HCT116 (cell line): ENCODE results near the gene SHKBP1. TPM values are rescaled to one million over a fixed set of nuclear protein-coding genes. Genes with fewer than 3 reads are reported as not detected.

Experiments used
- ATAC-seq: fragments of 200-7000 bp; cut with Tn5 transposase; 2 replicates; pipeline ENCODE4 v1.9.1; 2020; ENCODE audit warnings: mild to moderate bottlenecking, moderate library complexity
- BruUV-seq: library from RNA; stranded (reverse); fragments of 400-500 nt; replicated peaks from 2 replicates; lab custom pipeline; 2021; lab: Mats Ljungman, UMichigan
- CTCF ChIA-PET: fragments of 300-600 bp; sonication (Branson Sonifier 250); formaldehyde crosslinking; loops from one replicate; lab custom pipeline; 2021; ENCODE audit warnings: antibody characterized with exemption; lab: Charles Lee
- POLR2A ChIA-PET: fragments of 300-600, 350-600 bp; sonication (Branson Sonifier 250); formaldehyde crosslinking; loops from one replicate; lab custom pipeline; 2021; ENCODE audit warnings: antibody characterized with exemption; lab: Charles Lee
- RAD21 ChIA-PET, 2 experiments: fragments of 300-600 bp; sonication (Branson Sonifier 250); formaldehyde crosslinking; loops; one replicate each; lab custom pipeline; 2023; ENCODE audit warnings: low total read pairs in 2 of 2; ENCODE audit not compliant: uncharacterized antibody in 2 of 2, unreplicated experiment in 2 of 2, low non-redundant PET in 1 of 2; lab: Charles Lee
- DNase-seq: peaks from one replicate; pipeline ENCODE4 v3.0.0-alpha.2; 2010; ENCODE audit warnings: low read depth, low spot score
- H2AFZ ChIP-seq: fragments of 200-600 bp; shearing (Covaris generic), sonication (generic); 2 replicates; pipeline ENCODE4 v1.6.1; 2017; ENCODE audit warnings: low read depth, mixed run types, mixed read lengths, antibody characterized with exemption, low read length; ENCODE audit not compliant: poor library complexity, severe bottlenecking
- H3K27ac ChIP-seq: 2 replicates; pipeline ENCODE4 v1.5.1; 2012; ENCODE audit warnings: low read depth, low read length
- H3K27me3 ChIP-seq: fragments of 200-600 bp; sonication (generic); 2 replicates; pipeline ENCODE4 v1.6.1; 2016; ENCODE audit warnings: mixed run types, low read length, mixed read lengths; ENCODE audit not compliant: insufficient read depth
- H3K36me3 ChIP-seq, 2 experiments: fragments of 200-500 bp in 1 of 2; fragments of 200-600 bp in 1 of 2; sonication (Bioruptor generic) in 1 of 2; sonication (generic) in 1 of 2; 2 replicates each; pipeline versions ENCODE4 v1.5.1 to v1.6.1; 2014 to 2016; ENCODE audit warnings: low read length in 2 of 2, inconsistent platforms in 1 of 2, mixed read lengths in 1 of 2, mixed run types in 1 of 2; ENCODE audit not compliant: insufficient read depth in 2 of 2, control insufficient read depth in 1 of 2
- H3K4me1 ChIP-seq, 2 experiments: fragments of 200-600 bp in 1 of 2; sonication (generic) in 1 of 2; 2 replicates each; pipeline versions ENCODE4 v1.5.1 to v1.6.1; 2012 to 2017; ENCODE audit warnings: low read length in 2 of 2, inconsistent platforms in 1 of 2, mild to moderate bottlenecking in 1 of 2, mixed read lengths in 1 of 2, mixed run types in 1 of 2, moderate library complexity in 1 of 2; ENCODE audit not compliant: insufficient read depth in 2 of 2, control insufficient read depth in 1 of 2
- H3K4me2 ChIP-seq: fragments of 200-600 bp; sonication (generic); 2 replicates; pipeline ENCODE4 v1.6.1; 2017; ENCODE audit warnings: mixed run types, low read length, mixed read lengths
- H3K4me3 ChIP-seq, 2 experiments: fragments of 200-600 bp in 1 of 2; sonication (generic) in 1 of 2; replicated peaks in 1 of 2; 2 replicates each; pipeline ENCODE4 v1.5.1; 2011 to 2016; ENCODE audit warnings: low read length in 2 of 2, control low read depth in 1 of 2, low read depth in 1 of 2, mild to moderate bottlenecking in 1 of 2, mixed read lengths in 1 of 2, mixed run types in 1 of 2
- H3K79me2 ChIP-seq: fragments of 200-600 bp; sonication (generic); 2 replicates; pipeline ENCODE4 v1.6.1; 2017; ENCODE audit warnings: mild to moderate bottlenecking, mixed run types, low read length, moderate library complexity, mixed read lengths; ENCODE audit not compliant: insufficient read depth
- H3K9ac ChIP-seq: fragments of 200-600 bp; sonication (generic); 2 replicates; pipeline ENCODE4 v1.6.1; 2016; ENCODE audit warnings: low read length, mixed read lengths
- H3K9me2 ChIP-seq: fragments of 200-600 bp; sonication (generic), shearing (Covaris generic); 2 replicates; pipeline ENCODE4 v1.6.1; 2017; ENCODE audit warnings: mixed run types, mild to moderate bottlenecking, moderate library complexity; ENCODE audit not compliant: insufficient read depth
- H3K9me3 ChIP-seq, 2 experiments: fragments of 200-500 bp in 1 of 2; fragments of 200-600 bp in 1 of 2; sonication (Bioruptor generic) in 1 of 2; sonication (generic) in 1 of 2; 2 replicates each; pipeline ENCODE4 v1.6.1; 2014 to 2017; ENCODE audit warnings: low read length in 2 of 2, mixed read lengths in 2 of 2, inconsistent platforms in 1 of 2, low read depth in 1 of 2, mild to moderate bottlenecking in 1 of 2, mixed run types in 1 of 2, moderate library complexity in 1 of 2; ENCODE audit not compliant: control insufficient read depth in 1 of 2, insufficient read depth in 1 of 2
- H4K20me1 ChIP-seq: fragments of 200-600 bp; sonication (generic), shearing (Covaris generic); 2 replicates; pipeline ENCODE4 v1.6.1; 2017; ENCODE audit warnings: mixed run types, mild to moderate bottlenecking, moderate library complexity; ENCODE audit not compliant: insufficient read depth
- CBX3 ChIP-seq: IDR thresholded peaks from 2 replicates; pipeline ENCODE4 v1.6.1; 2012; ENCODE audit warnings: low read depth
- CEBPB ChIP-seq: IDR thresholded peaks from 2 replicates; pipeline ENCODE4 v1.6.1; 2012; ENCODE audit warnings: low read depth
- ELF1 ChIP-seq: IDR thresholded peaks from 2 replicates; pipeline ENCODE4 v1.6.1; 2012; ENCODE audit warnings: low read depth, borderline replicate concordance
- EZH2 ChIP-seq: fragments of 200-600 bp; sonication (generic); IDR thresholded peaks from 2 replicates; pipeline ENCODE4 v1.6.1; 2017; ENCODE audit warnings: antibody characterized with exemption, mixed run types
- EZH2phosphoT487 ChIP-seq: fragments of 200-600 bp; IDR thresholded peaks from 2 replicates; pipeline ENCODE4 v1.6.1; 2018; ENCODE audit warnings: antibody characterized with exemption, borderline replicate concordance
- POLR2AphosphoS5 ChIP-seq: IDR thresholded peaks from 2 replicates; pipeline ENCODE4 v1.6.1; 2011; ENCODE audit warnings: mild to moderate bottlenecking, low read depth, low read length, moderate library complexity
- RAD21 ChIP-seq: IDR thresholded peaks from 2 replicates; pipeline ENCODE4 v1.6.1; 2012; ENCODE audit warnings: low read depth, mild to moderate bottlenecking
- SIN3A ChIP-seq: IDR thresholded peaks from 2 replicates; pipeline ENCODE4 v1.6.1; 2012; ENCODE audit warnings: low read depth
- SRF ChIP-seq: IDR thresholded peaks from 2 replicates; pipeline ENCODE4 v1.6.1; 2012; ENCODE audit warnings: low read depth
- TCF7L2 ChIP-seq: IDR thresholded peaks from 2 replicates; pipeline ENCODE4 v1.7.0; 2011; ENCODE audit warnings: borderline replicate concordance, inconsistent platforms; ENCODE audit not compliant: insufficient read depth, insufficient read length; ENCODE audit errors: extremely low read depth
- YY1 ChIP-seq: IDR thresholded peaks from 2 replicates; pipeline ENCODE4 v1.6.1; 2011; ENCODE audit warnings: low read length, low read depth, moderate library complexity, mild to moderate bottlenecking; ENCODE audit not compliant: insufficient replicate concordance; ENCODE audit errors: extremely low read depth
- ZFX ChIP-seq: fragments of 450-650 bp; IDR thresholded peaks from 2 replicates; pipeline ENCODE4 v1.6.1; 2017
- ZNF274 ChIP-seq: fragments of 200-500 bp; sonication (Bioruptor generic); IDR thresholded peaks from 2 replicates; pipeline ENCODE4 v1.6.1; 2014; ENCODE audit warnings: mild to moderate bottlenecking, low read depth, low read length, inconsistent platforms
- intact Hi-C: fragments of 100-400 bp; cut with micrococcal nuclease; formaldehyde crosslinking; loops from 2 replicates; pipeline ENCODE4 v1.10.0; 2022
- total RNA-seq: library from RNA; stranded (reverse); gene quantifications from one replicate; pipeline ENCODE4 v1.2.1, GENCODE V29; 2021; ENCODE audit not compliant: unreplicated experiment
- TF ChIP-seq, protein P1 (sequence below): IDR thresholded peaks from 2 replicates; pipeline ENCODE4 v1.6.1; 2012; ENCODE audit warnings: low read depth
- TF ChIP-seq, protein P2 (sequence below): IDR thresholded peaks from 2 replicates; pipeline ENCODE4 v1.6.1; 2012
- TF ChIP-seq, protein P3 (sequence below), 3 experiments: fragments of 200-600 bp in 1 of 3; sonication (generic) in 1 of 3; IDR thresholded peaks in 2 of 3; conservative IDR thresholded peaks in 1 of 3; 2 replicates each; pipeline ENCODE4 v1.5.1; 2012 to 2017; ENCODE audit warnings: low read depth in 2 of 3, low read length in 2 of 3, antibody characterized with exemption in 1 of 3, borderline replicate concordance in 1 of 3, control low read depth in 1 of 3, mild to moderate bottlenecking in 1 of 3, mixed read lengths in 1 of 3, mixed run types in 1 of 3, moderate library complexity in 1 of 3; ENCODE audit not compliant: insufficient read depth in 1 of 3
- TF ChIP-seq, protein P4 (sequence below): IDR thresholded peaks from 2 replicates; pipeline ENCODE4 v1.6.1; 2011; ENCODE audit warnings: mild to moderate bottlenecking, low read length, moderate library complexity; ENCODE audit not compliant: insufficient replicate concordance; ENCODE audit errors: extremely low read depth

Gene SHKBP1
- total RNA-seq, 1 experiment from 2014 or later = 97.4 TPM

DNA sequence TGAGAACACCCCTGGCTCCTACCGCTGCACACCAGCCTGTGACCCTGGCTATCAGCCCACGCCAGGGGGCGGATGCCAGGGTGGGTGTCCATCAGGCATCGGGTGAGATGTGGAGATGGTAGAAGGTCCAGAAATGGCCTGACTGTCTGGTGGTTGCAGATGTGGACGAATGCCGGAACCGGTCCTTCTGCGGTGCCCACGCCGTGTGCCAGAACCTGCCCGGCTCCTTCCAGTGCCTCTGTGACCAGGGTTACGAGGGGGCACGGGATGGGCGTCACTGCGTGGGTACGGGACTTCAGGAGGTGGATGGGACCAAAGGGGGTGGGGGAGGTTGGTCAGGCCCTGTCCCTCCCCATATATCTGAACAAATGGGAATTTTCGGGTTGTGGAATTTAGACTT lies 40.3 kb downstream of the SHKBP1 start:
- Histone ChIP-seq H3K27me3 (no peaks in the 10 kb centered on the region), H3K9me2 (no peaks in the 10 kb centered on the region), H2AFZ (no peak overlapping the region), H3K36me3 (peaks cover 24% of the 10 kb centered on the region in 2 experiments; a peak in 3 of 4 replicates), H3K9ac (no peak overlapping the region), H3K4me1 (peaks cover 19 to 40% of the 10 kb centered on the region in 2 experiments), H3K9me3 (no peaks in the 10 kb centered on the region), H4K20me1 (no peaks in the 10 kb centered on the region), H3K79me2 (peaks cover 8% of the 10 kb centered on the region; the same call in 1 of the 2 replicates), H3K27ac (no peak overlapping the region), H3K4me2 (no peak overlapping the region), H3K4me3 (no peak overlapping the region)
- ATAC-seq = no peak
- no peak for DNase-seq
- POLR2A ChIA-PET = no interaction called here
- no TSS peak for BruUV-seq
- intact Hi-C loops = no loop called here
- RAD21 ChIA-PET = no interaction called here
- CTCF ChIA-PET = no interaction called here
- TF ChIP-seq ELF1 (no peak), RAD21 (no peak), EZH2phosphoT487 (no peak), TCF7L2 (no peak), EZH2 (no peak), YY1 (no peak), POLR2AphosphoS5 (no peak), CBX3 (no peak), ZNF274 (no peak), SIN3A (no peak), SRF (no peak), CEBPB (no peak), ZFX (no peak)
- TF ChIP-seq, protein P1, sequence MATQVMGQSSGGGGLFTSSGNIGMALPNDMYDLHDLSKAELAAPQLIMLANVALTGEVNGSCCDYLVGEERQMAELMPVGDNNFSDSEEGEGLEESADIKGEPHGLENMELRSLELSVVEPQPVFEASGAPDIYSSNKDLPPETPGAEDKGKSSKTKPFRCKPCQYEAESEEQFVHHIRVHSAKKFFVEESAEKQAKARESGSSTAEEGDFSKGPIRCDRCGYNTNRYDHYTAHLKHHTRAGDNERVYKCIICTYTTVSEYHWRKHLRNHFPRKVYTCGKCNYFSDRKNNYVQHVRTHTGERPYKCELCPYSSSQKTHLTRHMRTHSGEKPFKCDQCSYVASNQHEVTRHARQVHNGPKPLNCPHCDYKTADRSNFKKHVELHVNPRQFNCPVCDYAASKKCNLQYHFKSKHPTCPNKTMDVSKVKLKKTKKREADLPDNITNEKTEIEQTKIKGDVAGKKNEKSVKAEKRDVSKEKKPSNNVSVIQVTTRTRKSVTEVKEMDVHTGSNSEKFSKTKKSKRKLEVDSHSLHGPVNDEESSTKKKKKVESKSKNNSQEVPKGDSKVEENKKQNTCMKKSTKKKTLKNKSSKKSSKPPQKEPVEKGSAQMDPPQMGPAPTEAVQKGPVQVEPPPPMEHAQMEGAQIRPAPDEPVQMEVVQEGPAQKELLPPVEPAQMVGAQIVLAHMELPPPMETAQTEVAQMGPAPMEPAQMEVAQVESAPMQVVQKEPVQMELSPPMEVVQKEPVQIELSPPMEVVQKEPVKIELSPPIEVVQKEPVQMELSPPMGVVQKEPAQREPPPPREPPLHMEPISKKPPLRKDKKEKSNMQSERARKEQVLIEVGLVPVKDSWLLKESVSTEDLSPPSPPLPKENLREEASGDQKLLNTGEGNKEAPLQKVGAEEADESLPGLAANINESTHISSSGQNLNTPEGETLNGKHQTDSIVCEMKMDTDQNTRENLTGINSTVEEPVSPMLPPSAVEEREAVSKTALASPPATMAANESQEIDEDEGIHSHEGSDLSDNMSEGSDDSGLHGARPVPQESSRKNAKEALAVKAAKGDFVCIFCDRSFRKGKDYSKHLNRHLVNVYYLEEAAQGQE = no peak
- TF ChIP-seq, protein P2, sequence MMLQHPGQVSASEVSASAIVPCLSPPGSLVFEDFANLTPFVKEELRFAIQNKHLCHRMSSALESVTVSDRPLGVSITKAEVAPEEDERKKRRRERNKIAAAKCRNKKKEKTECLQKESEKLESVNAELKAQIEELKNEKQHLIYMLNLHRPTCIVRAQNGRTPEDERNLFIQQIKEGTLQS = no peak
- TF ChIP-seq, protein P3, sequence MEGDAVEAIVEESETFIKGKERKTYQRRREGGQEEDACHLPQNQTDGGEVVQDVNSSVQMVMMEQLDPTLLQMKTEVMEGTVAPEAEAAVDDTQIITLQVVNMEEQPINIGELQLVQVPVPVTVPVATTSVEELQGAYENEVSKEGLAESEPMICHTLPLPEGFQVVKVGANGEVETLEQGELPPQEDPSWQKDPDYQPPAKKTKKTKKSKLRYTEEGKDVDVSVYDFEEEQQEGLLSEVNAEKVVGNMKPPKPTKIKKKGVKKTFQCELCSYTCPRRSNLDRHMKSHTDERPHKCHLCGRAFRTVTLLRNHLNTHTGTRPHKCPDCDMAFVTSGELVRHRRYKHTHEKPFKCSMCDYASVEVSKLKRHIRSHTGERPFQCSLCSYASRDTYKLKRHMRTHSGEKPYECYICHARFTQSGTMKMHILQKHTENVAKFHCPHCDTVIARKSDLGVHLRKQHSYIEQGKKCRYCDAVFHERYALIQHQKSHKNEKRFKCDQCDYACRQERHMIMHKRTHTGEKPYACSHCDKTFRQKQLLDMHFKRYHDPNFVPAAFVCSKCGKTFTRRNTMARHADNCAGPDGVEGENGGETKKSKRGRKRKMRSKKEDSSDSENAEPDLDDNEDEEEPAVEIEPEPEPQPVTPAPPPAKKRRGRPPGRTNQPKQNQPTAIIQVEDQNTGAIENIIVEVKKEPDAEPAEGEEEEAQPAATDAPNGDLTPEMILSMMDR (IDR thresholded peaks at IDR 0.05 in 2 of 3, conservative IDR thresholded peaks at IDR 0.05 in 1 of 3; ENCODE audit: borderline replicate concordance in 1 of 3, insufficient read depth in 1 of 3, low read depth in 2 of 3, low read length in 2 of 3) = no peak
- TF ChIP-seq, protein P4, sequence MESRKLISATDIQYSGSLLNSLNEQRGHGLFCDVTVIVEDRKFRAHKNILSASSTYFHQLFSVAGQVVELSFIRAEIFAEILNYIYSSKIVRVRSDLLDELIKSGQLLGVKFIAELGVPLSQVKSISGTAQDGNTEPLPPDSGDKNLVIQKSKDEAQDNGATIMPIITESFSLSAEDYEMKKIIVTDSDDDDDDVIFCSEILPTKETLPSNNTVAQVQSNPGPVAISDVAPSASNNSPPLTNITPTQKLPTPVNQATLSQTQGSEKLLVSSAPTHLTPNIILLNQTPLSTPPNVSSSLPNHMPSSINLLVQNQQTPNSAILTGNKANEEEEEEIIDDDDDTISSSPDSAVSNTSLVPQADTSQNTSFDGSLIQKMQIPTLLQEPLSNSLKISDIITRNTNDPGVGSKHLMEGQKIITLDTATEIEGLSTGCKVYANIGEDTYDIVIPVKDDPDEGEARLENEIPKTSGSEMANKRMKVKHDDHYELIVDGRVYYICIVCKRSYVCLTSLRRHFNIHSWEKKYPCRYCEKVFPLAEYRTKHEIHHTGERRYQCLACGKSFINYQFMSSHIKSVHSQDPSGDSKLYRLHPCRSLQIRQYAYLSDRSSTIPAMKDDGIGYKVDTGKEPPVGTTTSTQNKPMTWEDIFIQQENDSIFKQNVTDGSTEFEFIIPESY = no peak
- TF ChIP-seq, all 23 proteins: peak for 0
